ENCODE data around the gene EMILIN3. TPM values are rescaled to one million over a fixed set of nuclear protein-coding genes. Genes with fewer than 3 reads are reported as not detected.

EMILIN3 gene
- total RNA-seq, 1 donor from 2014 or later = 0.47 TPM

GRCh38 chr20:41364236-41364855, 2.3 kb downstream of the EMILIN3 start:
- Mint-ChIP-seq H3K27ac (ENCODE audit: unreplicated experiment) (no peak overlapping the region), H3K27me3 (ENCODE audit: low read depth) (peaks cover 13% of the 10 kb centered on the region), H3K36me3 (ENCODE audit: low read depth) (no peaks in the 10 kb centered on the region), H3K4me3 (ENCODE audit: unreplicated experiment) (no peak overlapping the region), H3K9me3 (ENCODE audit: low read depth) (no peaks in the 10 kb centered on the region), H3K4me1 (ENCODE audit: low read depth) (peaks cover 6% of the 10 kb centered on the region)
- TF ChIP-seq CTCF (IDR thresholded peaks at IDR 0.05) = peak; percentile 11
- no peak for DNase-seq (ENCODE audit: low spot score)

- no peak for TF ChIP-seq CTCF (IDR thresholded peaks at IDR 0.05)
- Mint-ChIP-seq H3K27ac (ENCODE audit: unreplicated experiment) (no peak overlapping the region), H3K4me3 (ENCODE audit: unreplicated experiment) (no peak overlapping the region), H3K27me3 (ENCODE audit: low read depth) (peaks cover 13% of the 10 kb centered on the region), H3K9me3 (ENCODE audit: low read depth) (no peaks in the 10 kb centered on the region), H3K4me1 (ENCODE audit: low read depth) (peaks cover 6% of the 10 kb centered on the region), H3K36me3 (ENCODE audit: low read depth) (no peaks in the 10 kb centered on the region)
- no peak for DNase-seq (ENCODE audit: low spot score)
These were observed 3.0 kb downstream of the EMILIN3 start for GRCh38 chr20:41363601-41364000.

- no peak for DNase-seq (ENCODE audit: low spot score)
- Mint-ChIP-seq H3K4me3 (ENCODE audit: unreplicated experiment) (no peak overlapping the region), H3K27me3 (ENCODE audit: low read depth) (peaks cover 13% of the 10 kb centered on the region), H3K27ac (ENCODE audit: unreplicated experiment) (no peak overlapping the region), H3K9me3 (ENCODE audit: low read depth) (no peaks in the 10 kb centered on the region), H3K4me1 (ENCODE audit: low read depth) (peaks cover 6% of the 10 kb centered on the region), H3K36me3 (ENCODE audit: low read depth) (no peaks in the 10 kb centered on the region)
- no peak for TF ChIP-seq CTCF (IDR thresholded peaks at IDR 0.05)
These were observed 3.9 kb downstream of the EMILIN3 start for GRCh38 chr20:41362748-41363140.

- Mint-ChIP-seq H3K9me3 (ENCODE audit: low read depth) (no peaks in the 10 kb centered on the region), H3K27ac (ENCODE audit: unreplicated experiment) (no peak overlapping the region), H3K36me3 (ENCODE audit: low read depth) (no peaks in the 10 kb centered on the region), H3K27me3 (ENCODE audit: low read depth) (peaks cover 8% of the 10 kb centered on the region), H3K4me1 (ENCODE audit: low read depth) (peaks cover 3% of the 10 kb centered on the region), H3K4me3 (ENCODE audit: unreplicated experiment) (no peak overlapping the region)
- DNase-seq (ENCODE audit: low spot score) = no peak
- no peak for TF ChIP-seq CTCF (IDR thresholded peaks at IDR 0.05)
These were observed 4.6 kb downstream of the EMILIN3 start for GRCh38 chr20:41361757-41362747.

All from chondrocyte (in vitro differentiated cells).